ENCODE results near the gene VPS4A. TPM values are rescaled to one million over a fixed set of nuclear protein-coding genes. Genes with fewer than 3 reads are reported as not detected.
A peak's percentile ranks its signal among the peaks of the same experiment; 100 is the strongest.

The VPS4A gene
- total RNA-seq, result 27.3 to 30.5 TPM (median 29.2 TPM) in 3 replicates
- long read RNA-seq, full-length matches to known transcripts, result 156 of 178 reads
- long read RNA-seq, partial matches to known transcripts, result 5 of 178 reads
- long read RNA-seq, other reads (novel, unspliced or antisense), result 17 of 178 reads

DNA sequence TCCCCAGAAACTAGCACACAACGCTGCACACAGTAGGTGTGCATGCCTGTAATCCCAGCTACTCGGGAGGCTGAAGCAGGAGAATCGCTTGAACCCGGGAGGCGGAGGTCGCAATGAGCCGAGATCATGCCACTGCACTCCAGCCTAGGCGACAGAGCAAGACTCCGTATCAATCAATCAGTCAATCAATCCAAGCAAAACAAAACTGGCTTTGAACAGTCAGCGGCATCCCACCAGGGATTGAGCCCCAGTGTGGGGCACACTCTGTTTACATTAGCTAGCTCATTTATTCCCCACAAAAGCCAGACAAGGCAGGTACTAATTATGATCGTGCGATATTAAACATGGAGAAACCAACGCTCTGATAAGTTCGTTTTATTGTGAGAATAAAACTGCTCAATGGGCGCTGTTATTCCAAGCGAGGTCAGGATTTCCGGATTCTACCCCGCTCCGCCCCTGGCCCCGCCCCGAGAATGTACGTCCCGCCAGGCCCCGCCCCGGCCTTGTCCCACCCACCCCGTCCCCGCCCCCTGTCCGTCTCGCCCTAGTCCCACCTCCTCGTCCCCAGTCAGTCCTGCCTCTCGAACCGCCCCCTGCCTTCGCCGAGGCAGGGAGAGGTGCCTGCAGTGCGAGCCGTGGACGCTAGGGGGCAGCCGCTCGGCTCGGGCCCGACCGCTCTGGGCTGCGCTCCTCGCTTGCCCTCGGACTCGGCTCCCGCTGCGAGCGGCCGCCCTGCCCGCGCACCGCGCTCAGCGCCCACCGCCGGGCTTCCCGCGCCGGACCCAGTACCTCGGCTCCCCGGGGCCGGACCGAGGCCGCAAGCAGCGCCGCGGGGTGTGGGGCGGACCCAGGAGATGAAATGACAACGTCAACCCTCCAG lies at the start of gene VPS4A:
Gene VPS4A (plus strand): TSS at position 698 of the 880 bp plus-strand sequence. CDS start 162 bp downstream, at position 860.
- Mint-ChIP-seq H3K27ac (ENCODE audit: unreplicated experiment) (peak within 1 kb of the TSS; percentile 94), H3K9me3 (ENCODE audit: low read depth) (no peaks in the 10 kb centered on the region), H3K27me3 (ENCODE audit: low read depth) (no peaks in the 10 kb centered on the region), H3K36me3 (ENCODE audit: low read depth) (peaks cover 11% of the 10 kb centered on the region), H3K4me3 (ENCODE audit: unreplicated experiment) (peak within 1 kb of the TSS; percentile 98), H3K4me1 (ENCODE audit: low read depth) (peaks cover 17% of the 10 kb centered on the region)
- DNase-seq (ENCODE audit: low spot score), result peak; percentile 97
- TF ChIP-seq, protein P1, sequence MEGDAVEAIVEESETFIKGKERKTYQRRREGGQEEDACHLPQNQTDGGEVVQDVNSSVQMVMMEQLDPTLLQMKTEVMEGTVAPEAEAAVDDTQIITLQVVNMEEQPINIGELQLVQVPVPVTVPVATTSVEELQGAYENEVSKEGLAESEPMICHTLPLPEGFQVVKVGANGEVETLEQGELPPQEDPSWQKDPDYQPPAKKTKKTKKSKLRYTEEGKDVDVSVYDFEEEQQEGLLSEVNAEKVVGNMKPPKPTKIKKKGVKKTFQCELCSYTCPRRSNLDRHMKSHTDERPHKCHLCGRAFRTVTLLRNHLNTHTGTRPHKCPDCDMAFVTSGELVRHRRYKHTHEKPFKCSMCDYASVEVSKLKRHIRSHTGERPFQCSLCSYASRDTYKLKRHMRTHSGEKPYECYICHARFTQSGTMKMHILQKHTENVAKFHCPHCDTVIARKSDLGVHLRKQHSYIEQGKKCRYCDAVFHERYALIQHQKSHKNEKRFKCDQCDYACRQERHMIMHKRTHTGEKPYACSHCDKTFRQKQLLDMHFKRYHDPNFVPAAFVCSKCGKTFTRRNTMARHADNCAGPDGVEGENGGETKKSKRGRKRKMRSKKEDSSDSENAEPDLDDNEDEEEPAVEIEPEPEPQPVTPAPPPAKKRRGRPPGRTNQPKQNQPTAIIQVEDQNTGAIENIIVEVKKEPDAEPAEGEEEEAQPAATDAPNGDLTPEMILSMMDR (IDR thresholded peaks at IDR 0.05), result peak; percentile 84

DNA sequence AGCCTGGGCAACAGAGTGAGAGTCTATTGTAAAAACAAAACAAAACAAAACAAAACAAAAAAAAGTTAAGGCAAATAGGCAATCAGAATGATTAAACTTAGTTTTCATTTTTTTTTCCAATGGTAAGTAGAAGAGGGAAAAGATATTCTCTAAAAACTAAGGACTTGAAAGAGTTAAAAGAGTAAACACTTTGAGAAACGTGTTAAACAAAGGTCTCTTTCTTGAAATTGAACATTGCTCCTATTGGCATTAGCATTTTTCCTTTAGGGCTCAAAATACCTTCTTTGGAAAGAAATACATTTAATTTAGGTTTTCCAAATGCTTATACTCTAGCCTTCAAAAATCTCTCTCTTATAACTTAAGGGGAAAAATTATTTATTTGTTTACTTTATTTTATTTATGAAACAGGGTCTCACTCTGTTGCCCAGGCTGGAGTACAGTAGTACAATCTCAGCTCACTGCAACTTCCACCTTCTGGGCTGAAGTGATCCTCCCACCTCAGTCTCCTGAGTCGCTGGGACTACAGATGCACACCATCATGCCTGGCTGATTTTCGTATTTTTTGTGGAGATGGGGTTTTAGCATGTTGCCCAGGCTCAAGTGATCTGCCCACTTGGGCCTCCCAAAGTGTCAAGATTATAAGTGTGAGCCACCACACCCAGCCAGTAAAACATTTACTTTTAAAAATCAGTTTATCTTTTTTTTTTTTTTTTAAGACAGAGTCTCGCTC lies 44.7 kb upstream of the VPS4A start:
- H3K4me3 Mint-ChIP-seq (ENCODE audit: unreplicated experiment), result no peak overlapping the region
- TF ChIP-seq, protein P1 (IDR thresholded peaks at IDR 0.05), result no peak
- peaks cover 11% of the 10 kb centered on the region for H3K36me3 Mint-ChIP-seq (ENCODE audit: low read depth)

DNA sequence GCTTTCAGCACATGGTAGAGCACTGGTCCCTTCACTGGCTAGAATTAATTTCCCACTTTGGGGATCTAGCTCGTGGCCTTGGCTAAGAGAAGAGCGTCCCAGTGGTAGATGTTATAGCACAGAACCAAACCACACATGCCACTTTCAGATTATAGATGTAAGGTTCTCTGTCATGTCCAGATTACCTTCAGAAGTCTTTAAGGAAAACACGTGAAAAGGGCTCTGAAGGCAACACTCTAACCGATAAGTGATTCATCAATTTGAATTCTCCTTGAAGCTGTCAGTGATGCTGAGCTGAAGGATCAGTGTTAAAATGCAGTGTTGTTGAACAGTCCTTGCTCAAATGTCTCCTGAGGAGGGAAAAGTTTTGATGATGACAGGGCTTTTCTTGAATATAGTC lies 43.5 kb upstream of the VPS4A start:
- Mint-ChIP-seq H3K9me3 (ENCODE audit: low read depth) (no peaks in the 10 kb centered on the region), H3K27me3 (ENCODE audit: low read depth) (no peaks in the 10 kb centered on the region), H3K4me3 (ENCODE audit: unreplicated experiment) (no peak overlapping the region), H3K4me1 (ENCODE audit: low read depth) (peaks cover 23% of the 10 kb centered on the region), H3K27ac (ENCODE audit: unreplicated experiment) (no peak overlapping the region), H3K36me3 (ENCODE audit: low read depth) (peaks cover 11% of the 10 kb centered on the region)
- TF ChIP-seq, protein P1 (IDR thresholded peaks at IDR 0.05), result no peak
- DNase-seq (ENCODE audit: low spot score), result no peak

More for the DNA sequence above, 44.7 kb upstream of the VPS4A start:
- no peaks in the 10 kb centered on the region for H3K9me3 Mint-ChIP-seq (ENCODE audit: low read depth)
- peaks cover 16% of the 10 kb centered on the region for H3K4me1 Mint-ChIP-seq (ENCODE audit: low read depth)
- no peaks in the 10 kb centered on the region for H3K27me3 Mint-ChIP-seq (ENCODE audit: low read depth)
- no peak overlapping the region for H3K27ac Mint-ChIP-seq (ENCODE audit: unreplicated experiment)
- DNase-seq (ENCODE audit: low spot score), result no peak

DNA sequence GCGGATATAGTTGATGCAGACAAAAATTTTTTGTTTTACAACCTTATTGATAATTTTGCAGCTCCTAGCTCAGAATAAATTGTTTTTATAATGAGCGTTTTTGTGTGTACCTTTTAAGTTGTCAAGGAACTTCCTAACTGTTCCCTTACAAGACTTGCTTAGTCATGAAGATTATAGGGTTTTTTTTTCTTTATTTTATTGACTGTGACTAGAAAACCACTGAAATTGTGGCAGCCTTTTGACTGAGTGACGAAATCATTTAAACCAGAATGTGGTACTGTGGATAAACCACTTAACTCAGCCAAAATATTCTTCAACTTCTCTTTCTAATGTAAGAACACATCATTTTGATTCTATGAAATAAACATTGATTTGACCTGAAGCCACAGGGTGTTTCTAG lies 40.8 kb upstream of the VPS4A start:
- Mint-ChIP-seq H3K27ac (ENCODE audit: unreplicated experiment) (peak overlapping the region; percentile 78), H3K4me1 (ENCODE audit: low read depth) (peaks cover 38% of the 10 kb centered on the region)
- TF ChIP-seq, protein P1 (IDR thresholded peaks at IDR 0.05), result no peak

DNA sequence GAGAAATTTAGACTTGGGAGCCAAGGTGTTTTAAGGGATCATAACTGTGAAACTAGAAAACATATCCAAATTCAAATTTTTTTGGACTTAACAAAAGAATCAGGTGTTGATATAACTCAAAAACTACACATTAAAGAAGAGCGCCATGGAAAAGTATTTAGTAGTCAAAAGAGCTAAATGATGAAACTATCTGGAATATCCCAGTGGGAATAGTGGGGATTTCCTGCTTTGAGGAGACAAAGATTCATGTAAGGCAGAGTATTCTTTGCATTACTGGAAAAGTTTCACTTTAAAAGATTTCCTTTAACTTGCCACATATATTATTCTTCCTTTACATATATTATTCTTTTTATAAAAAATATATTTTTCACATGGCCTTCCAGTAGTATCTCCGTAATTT lies 40.3 kb upstream of the VPS4A start:
- TF ChIP-seq, protein P1 (IDR thresholded peaks at IDR 0.05), result no peak
- no peak overlapping the region for H3K4me3 Mint-ChIP-seq (ENCODE audit: unreplicated experiment)
- peak overlapping the region; percentile 67 for H3K27ac Mint-ChIP-seq (ENCODE audit: unreplicated experiment)
- peaks cover 42% of the 10 kb centered on the region for H3K4me1 Mint-ChIP-seq (ENCODE audit: low read depth)
- H3K27me3 Mint-ChIP-seq (ENCODE audit: low read depth), result no peaks in the 10 kb centered on the region
- no peak for DNase-seq (ENCODE audit: low spot score)
- H3K9me3 Mint-ChIP-seq (ENCODE audit: low read depth), result peaks cover 3% of the 10 kb centered on the region
- peaks cover 8% of the 10 kb centered on the region for H3K36me3 Mint-ChIP-seq (ENCODE audit: low read depth)

More for the DNA sequence above, 40.8 kb upstream of the VPS4A start:
- Mint-ChIP-seq H3K36me3 (ENCODE audit: low read depth) (peaks cover 8% of the 10 kb centered on the region), H3K27me3 (ENCODE audit: low read depth) (no peaks in the 10 kb centered on the region), H3K9me3 (ENCODE audit: low read depth) (peaks cover 3% of the 10 kb centered on the region), H3K4me3 (ENCODE audit: unreplicated experiment) (no peak overlapping the region)
- DNase-seq (ENCODE audit: low spot score), result no peak
